Activated naive CD8-positive, alpha-beta T cell treated with anti-CD3 and anti-CD28 coated beads, Interleukin-2, amount 50 U/mL, for 24 hours (primary cell): ENCODE results near the gene PALLD.

Experiments
- ATAC-seq: fragments of 150-1000 bp; cut with Tn5 transposase; one replicate; pipeline ENCODE4 v1.10.0; 2021
- DNase-seq: peaks from one replicate; pipeline ENCODE4 v3.0.0; 2021
- H3K27ac Mint-ChIP-seq: one replicate; pipeline ENCODE4 v1.8.0; 2021; ENCODE audit warnings: mild to moderate bottlenecking, mixed read lengths
- H3K27me3 Mint-ChIP-seq: one replicate; pipeline ENCODE4 v1.8.0; 2021; ENCODE audit warnings: mixed read lengths
- H3K36me3 Mint-ChIP-seq: one replicate; pipeline ENCODE4 v1.8.0; 2021; ENCODE audit warnings: low read depth, mixed read lengths
- H3K4me1 Mint-ChIP-seq: one replicate; pipeline ENCODE4 v1.8.0; 2021; ENCODE audit warnings: mixed read lengths
- H3K4me3 Mint-ChIP-seq: one replicate; pipeline ENCODE4 v1.8.0; 2021; ENCODE audit warnings: mild to moderate bottlenecking, moderate library complexity, mixed read lengths
- H3K9me3 Mint-ChIP-seq: one replicate; pipeline ENCODE4 v1.8.0; 2021; ENCODE audit warnings: mixed read lengths

Gene PALLD

DNA sequence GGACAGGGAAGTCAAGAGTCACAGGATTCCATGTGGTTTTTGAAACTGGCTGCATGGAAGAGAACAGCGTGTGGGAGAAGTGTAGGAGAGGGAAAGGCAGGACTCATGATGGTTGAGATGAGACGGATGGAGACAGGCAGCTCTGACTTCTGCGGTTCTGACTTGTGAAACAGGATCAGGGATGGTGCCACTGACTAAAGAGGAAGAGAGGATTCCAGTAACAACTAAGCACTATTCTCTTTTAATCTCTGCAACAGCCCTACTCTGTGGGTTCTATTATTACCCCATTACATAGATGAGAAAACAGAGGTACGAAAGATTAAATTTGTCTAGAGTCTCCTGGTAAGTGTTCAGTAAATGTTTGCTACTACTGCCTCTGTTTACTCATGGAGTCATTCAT is 356.9 kb downstream of the PALLD start:
- H3K27ac Mint-ChIP-seq, result no peak overlapping the region
- peaks cover 13% of the 10 kb centered on the region for H3K4me1 Mint-ChIP-seq
- ATAC-seq (no peak), DNase-seq (no peak)
- H3K4me3 Mint-ChIP-seq, result no peak overlapping the region
- H3K36me3 Mint-ChIP-seq, result no peaks in the 10 kb centered on the region
- no peaks in the 10 kb centered on the region for H3K9me3 Mint-ChIP-seq
- H3K27me3 Mint-ChIP-seq, result peaks cover 8% of the 10 kb centered on the region

DNA sequence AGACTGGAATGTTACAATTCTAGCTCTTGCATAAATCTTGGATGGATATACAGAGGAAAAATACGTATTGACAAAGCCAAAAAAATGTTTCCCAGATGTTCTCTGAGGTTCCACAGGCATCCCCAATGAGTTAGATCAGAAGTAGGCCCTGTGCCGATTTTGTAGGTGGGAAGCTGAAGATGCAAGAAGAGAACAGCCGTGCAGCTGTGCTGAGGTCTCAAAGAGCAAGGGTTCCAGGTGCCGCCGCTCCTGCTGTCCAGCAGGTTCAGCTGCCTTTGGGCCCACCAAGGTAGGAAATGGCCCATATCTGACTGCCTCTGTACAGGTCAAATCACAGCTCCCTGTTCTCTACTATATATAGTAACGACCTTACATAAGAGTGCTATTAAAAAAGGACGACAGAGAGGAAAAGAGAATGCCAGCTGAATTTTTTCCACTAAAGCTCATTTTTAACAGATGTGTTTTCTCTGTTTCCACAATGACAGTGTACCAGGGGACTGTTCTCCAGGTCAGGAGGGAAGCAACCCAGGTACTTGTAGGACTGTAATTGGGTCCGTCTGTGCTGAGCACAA is 357.6 kb downstream of the PALLD start:
- Mint-ChIP-seq H3K4me1 (peaks cover 8% of the 10 kb centered on the region), H3K27me3 (peaks cover 8% of the 10 kb centered on the region), H3K36me3 (no peaks in the 10 kb centered on the region), H3K9me3 (no peaks in the 10 kb centered on the region), H3K4me3 (no peak overlapping the region), H3K27ac (no peak overlapping the region)
- DNase-seq (no peak), ATAC-seq (no peak)

DNA sequence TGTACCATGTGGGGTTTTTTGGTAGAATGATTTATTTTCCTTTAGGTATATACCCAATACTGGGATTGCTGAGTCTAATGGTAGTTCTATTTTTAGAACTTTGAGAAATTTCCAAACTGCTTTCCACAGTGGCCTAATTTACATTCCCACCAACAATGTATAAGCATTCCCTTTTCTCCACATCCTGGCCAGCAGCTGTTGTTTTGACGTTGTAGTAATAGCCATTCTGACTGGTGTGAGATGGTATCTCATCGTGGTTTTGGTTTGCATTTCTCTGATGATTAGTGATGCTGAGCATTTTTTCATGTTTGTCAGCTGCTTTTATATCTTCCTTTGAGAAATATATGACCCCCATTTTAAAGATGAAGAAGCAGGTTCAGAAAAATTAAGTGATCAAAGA is 359.5 kb downstream of the PALLD start:
- Mint-ChIP-seq H3K4me3 (no peak overlapping the region), H3K4me1 (peaks cover 10% of the 10 kb centered on the region), H3K9me3 (no peaks in the 10 kb centered on the region), H3K27me3 (peaks cover 7% of the 10 kb centered on the region), H3K27ac (no peak overlapping the region), H3K36me3 (no peaks in the 10 kb centered on the region)
- no peak for ATAC-seq
- no peak for DNase-seq

DNA sequence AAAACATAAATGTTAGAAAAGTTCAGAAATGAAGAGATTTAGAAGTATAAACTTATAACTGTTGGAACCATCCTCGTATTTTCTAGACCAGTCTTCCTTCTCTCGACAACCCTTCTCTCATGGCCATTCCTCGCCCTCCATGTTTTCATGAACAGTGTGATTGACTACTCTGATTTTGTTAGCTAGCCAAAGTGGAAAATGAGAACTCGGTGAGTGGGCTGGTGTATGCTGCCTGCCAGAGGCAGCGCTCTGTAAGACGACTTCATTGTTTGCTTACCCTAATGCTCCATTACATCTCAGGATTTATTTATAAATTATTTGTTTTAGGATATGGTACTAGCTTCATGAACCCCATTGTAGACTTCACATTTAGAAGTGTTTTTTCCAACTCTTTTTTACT is 360.2 kb downstream of the PALLD start:
- Mint-ChIP-seq H3K9me3 (no peaks in the 10 kb centered on the region), H3K36me3 (no peaks in the 10 kb centered on the region), H3K27ac (no peak overlapping the region), H3K27me3 (peaks cover 7% of the 10 kb centered on the region), H3K4me1 (peaks cover 10% of the 10 kb centered on the region), H3K4me3 (no peak overlapping the region)
- DNase-seq (no peak), ATAC-seq (no peak)

DNA sequence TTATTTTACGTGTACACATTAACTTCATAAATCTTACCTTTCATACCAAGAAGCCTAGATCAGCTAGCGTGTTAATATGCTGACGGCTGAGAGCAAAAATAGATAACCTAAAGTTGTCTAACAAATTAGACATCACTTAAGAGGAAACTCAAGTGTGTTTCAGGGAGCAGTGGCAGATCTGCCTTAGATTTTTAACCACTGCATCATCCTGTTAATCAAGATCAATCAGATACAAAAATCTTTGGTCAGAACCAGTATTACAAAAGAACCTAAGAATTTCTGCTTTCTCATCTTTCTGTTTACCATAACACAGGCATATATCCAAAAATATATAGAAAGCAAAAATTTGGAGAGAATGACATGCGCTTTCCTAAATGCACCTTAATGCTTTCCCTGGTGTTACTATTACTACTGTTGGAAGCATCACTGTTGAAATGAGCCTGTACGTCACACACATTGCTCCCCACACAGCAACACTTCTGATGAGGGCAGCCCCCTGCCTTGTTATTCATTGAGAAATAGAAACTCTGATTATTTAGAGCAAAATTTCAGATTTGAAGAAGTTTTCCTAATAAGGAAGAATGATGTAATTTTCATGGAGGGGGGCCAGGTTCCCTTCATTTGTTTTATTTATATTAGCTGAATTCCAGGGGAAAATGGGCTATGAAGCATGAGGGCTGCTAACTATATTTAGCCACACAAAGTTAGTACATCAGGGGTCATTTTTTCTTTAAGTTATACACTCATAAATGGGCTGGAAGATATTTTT is 360.9 kb downstream of the PALLD start:
- Mint-ChIP-seq H3K9me3 (no peaks in the 10 kb centered on the region), H3K27ac (no peak overlapping the region), H3K4me3 (no peak overlapping the region), H3K36me3 (no peaks in the 10 kb centered on the region), H3K27me3 (peaks cover 7% of the 10 kb centered on the region), H3K4me1 (peaks cover 10% of the 10 kb centered on the region)
- no peak for DNase-seq
- no peak for ATAC-seq

DNA sequence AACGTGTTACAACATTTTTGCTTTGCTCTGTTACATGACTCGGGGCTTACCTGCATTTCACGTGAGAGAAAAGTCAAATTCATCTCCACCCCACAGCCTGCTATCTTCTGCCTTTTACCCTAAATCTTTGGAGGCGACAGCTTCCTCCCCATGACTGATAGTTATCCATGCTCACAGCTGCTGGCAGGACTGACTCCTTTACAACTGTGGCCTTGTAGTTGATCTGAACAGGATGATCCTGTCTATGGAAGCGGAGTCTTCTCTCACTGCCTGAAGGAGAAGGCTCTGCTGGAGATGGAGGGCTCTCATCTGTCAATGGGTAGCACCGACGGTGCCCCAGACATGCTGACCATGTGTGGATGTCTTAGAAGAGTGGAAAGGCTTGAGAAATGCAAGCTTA is 362.2 kb downstream of the PALLD start:
- Mint-ChIP-seq H3K4me3 (no peak overlapping the region), H3K36me3 (no peaks in the 10 kb centered on the region), H3K9me3 (no peaks in the 10 kb centered on the region), H3K4me1 (peaks cover 1% of the 10 kb centered on the region), H3K27me3 (peaks cover 2% of the 10 kb centered on the region), H3K27ac (no peak overlapping the region)
- ATAC-seq, result no peak
- DNase-seq, result no peak

DNA sequence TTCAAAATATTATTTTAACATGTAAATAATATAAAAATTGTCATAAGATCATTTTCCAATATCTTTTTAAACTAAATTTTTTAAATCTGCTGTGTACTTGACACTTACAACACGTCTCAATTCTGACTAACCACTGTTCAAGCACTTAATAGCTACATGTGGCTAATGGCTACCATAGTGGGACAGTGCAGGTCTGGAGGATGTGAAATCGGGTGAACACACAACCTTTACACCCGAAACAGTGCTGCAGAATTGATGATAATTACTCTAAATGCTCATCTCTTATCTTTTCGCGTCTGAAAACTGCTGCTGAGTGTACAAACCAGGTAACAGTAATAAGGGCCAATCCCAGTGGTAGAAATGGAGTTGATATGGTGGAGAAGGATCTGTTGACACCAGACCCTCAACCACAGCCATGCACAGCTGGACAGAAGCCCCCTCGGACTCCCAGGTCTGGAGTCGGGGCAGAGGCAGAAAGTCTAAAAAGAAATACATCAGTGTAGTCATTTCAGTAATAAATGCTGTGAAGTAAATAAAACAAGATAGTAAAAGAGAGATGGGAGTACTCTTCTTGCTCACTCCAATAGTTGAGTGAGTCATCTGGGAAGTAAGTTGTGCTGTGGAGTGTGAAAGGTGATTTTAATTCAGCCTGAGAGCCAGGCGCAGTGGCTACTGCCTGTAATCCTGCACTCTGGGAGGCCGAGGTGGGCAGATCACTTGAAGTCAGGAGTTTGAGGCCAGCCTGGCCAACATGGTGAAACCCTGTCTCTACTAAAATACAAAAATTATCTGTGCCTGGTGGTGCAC is 363.2 kb downstream of the PALLD start:
- ATAC-seq, result no peak
- Mint-ChIP-seq H3K4me1 (peaks cover 1% of the 10 kb centered on the region), H3K9me3 (no peaks in the 10 kb centered on the region)

DNA sequence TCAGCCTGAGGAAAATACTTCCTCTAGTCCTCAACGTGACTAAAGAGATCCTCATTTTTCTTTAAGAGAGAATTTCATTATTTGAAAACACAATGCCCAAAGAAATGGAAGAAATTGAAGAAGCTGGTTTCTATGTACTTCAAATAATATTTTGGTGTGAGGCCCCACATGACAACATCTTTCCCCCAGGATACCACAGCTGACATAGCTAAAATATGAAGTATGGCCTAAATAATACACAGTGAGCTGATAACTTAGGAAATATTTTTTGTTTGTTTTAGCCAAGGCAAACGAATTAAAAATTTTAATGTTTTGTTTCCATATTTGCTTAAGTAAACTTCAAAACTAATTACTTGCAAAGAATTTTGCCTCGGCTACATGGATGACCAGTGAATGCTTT is 364.0 kb downstream of the PALLD start:
- DNase-seq (no peak), ATAC-seq (no peak)
- H3K27ac Mint-ChIP-seq, result no peak overlapping the region
- no peaks in the 10 kb centered on the region for H3K9me3 Mint-ChIP-seq
- no peaks in the 10 kb centered on the region for H3K36me3 Mint-ChIP-seq
- peaks cover 2% of the 10 kb centered on the region for H3K27me3 Mint-ChIP-seq
- no peak overlapping the region for H3K4me3 Mint-ChIP-seq
- peaks cover 1% of the 10 kb centered on the region for H3K4me1 Mint-ChIP-seq

More for the DNA sequence above, 363.2 kb downstream of the PALLD start:
- no peaks in the 10 kb centered on the region for H3K36me3 Mint-ChIP-seq
- peaks cover 2% of the 10 kb centered on the region for H3K27me3 Mint-ChIP-seq
- no peak overlapping the region for H3K4me3 Mint-ChIP-seq
- no peak for DNase-seq
- no peak overlapping the region for H3K27ac Mint-ChIP-seq

DNA sequence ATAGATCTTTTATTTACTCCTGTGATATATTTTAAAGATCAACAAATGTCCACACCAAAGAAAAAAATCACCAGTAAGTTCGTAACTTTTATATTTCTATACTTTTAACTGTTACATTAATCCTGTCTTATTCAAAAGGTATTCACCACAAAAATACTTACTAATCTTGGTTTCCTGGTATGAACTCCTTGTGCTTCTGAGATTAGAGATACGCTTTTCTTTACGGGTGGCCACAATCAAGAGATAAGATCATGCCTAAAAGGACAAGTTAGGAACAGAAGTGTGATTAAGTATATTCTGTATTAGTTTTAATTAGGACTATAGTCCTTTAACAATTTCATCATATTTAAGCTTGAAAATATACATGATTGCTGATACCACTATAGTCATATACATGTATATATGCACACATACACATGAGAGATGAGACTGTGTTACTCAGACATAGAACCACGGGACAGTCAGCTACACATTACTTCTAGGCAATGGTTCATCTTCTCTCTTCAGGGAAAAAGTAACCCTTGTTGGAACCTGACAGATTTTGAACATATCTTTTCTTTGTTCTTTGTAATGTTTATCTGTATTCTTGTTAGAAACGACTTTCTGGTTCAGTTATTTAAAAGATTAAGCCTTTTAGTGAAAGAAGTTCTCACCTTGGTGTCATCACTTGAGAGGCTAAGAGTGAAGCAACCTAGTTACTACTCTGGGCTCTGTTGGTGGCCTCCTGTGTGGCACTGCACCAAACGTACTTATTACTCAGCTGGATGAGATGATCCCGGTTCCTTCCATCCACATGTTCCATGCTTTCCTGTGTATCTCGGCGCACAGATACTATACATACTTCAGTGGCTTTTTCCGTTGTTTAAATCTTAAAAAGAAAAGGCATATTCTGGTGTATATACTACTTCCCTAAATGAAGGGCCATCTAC is 367.1 kb downstream of the PALLD start:
- no peaks in the 10 kb centered on the region for H3K9me3 Mint-ChIP-seq
- no peak for DNase-seq
- H3K4me3 Mint-ChIP-seq, result no peak overlapping the region
- H3K4me1 Mint-ChIP-seq, result peaks cover 1% of the 10 kb centered on the region
- H3K27ac Mint-ChIP-seq, result no peak overlapping the region
- no peak for ATAC-seq
- no peaks in the 10 kb centered on the region for H3K36me3 Mint-ChIP-seq
- no peaks in the 10 kb centered on the region for H3K27me3 Mint-ChIP-seq

DNA sequence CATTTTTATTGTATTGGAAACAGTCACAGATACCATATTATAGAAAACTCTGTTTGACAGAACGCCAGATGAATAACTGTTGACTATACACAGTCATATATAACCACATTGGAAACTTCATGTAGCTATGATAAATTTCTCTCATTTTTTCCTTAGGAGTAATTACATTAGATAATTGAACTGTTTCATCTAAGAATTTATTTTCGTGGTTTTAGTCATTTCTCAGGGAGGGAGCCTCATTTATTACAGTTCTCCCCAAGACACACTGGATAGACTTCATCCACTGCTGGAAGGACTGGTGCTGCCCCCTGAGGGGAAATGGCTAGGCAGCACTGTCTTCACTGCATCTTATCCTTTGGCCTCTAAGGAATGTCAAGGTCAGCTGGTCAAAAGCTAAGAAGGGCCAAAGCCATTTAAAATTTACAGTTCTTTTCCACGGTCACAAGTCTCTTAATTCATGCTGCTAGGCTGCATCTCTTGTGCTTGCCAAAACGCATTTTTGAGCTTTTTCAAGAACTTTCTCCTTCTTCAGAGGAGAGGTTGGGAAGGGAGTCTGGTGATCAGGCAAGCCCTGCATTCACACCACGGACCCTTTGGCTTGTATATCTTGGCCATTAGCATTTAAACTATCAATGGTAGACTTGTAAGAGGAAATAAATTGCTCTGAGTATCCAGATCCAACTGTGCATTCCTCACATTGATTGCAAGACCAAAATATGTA is 368.1 kb downstream of the PALLD start:
- Mint-ChIP-seq H3K4me3 (no peak overlapping the region), H3K36me3 (no peaks in the 10 kb centered on the region), H3K27ac (no peak overlapping the region), H3K4me1 (peaks cover 1% of the 10 kb centered on the region), H3K9me3 (no peaks in the 10 kb centered on the region), H3K27me3 (no peaks in the 10 kb centered on the region)
- ATAC-seq, result no peak
- DNase-seq, result no peak

DNA sequence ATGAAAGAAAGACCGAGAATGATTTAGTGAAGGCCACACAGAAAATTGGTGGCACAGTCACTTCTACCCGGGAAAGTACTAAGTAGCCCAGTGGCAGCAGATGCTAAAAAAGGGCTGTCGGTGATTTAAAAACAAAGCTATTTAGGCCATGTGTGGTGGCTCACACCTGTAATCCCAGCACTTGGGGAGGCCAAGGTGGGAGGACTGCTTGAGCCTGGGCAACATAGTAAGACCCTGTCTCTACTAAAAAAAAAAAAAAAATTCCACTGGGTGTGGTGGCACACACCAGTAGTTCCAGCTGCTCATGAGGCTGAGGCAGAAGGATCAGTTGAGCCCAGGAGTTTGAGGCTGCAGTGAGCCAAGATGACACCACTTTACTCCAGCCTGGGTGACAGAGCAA is 369.0 kb downstream of the PALLD start:
- DNase-seq (no peak), ATAC-seq (no peak)
- no peak overlapping the region for H3K27ac Mint-ChIP-seq
- no peak overlapping the region for H3K4me3 Mint-ChIP-seq
- no peaks in the 10 kb centered on the region for H3K9me3 Mint-ChIP-seq
- H3K36me3 Mint-ChIP-seq, result no peaks in the 10 kb centered on the region
- H3K27me3 Mint-ChIP-seq, result no peaks in the 10 kb centered on the region
- H3K4me1 Mint-ChIP-seq, result no peaks in the 10 kb centered on the region

DNA sequence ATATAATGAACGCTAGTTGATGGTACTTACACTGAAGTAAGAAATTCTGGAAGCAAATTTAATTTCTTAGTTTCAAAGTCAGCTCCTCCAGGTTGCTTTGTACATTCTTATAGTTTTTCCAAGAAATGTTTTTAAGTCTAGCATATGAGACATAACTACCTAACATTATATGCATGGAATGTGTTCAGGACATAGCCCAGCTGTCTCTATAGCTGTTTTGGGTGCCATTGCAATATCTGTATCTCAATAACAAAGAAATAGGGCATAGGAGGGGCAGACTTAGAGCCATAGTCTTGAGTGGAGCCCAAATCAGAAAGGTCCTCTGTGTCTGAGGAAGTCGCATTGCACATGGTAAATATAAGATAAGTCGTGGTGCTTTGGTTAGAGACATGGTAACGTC is 369.8 kb downstream of the PALLD start:
- H3K9me3 Mint-ChIP-seq, result no peaks in the 10 kb centered on the region
- no peak overlapping the region for H3K4me3 Mint-ChIP-seq
- no peaks in the 10 kb centered on the region for H3K4me1 Mint-ChIP-seq
- H3K36me3 Mint-ChIP-seq, result no peaks in the 10 kb centered on the region
- DNase-seq, result no peak
- H3K27me3 Mint-ChIP-seq, result no peaks in the 10 kb centered on the region
- ATAC-seq, result no peak
- H3K27ac Mint-ChIP-seq, result no peak overlapping the region

DNA sequence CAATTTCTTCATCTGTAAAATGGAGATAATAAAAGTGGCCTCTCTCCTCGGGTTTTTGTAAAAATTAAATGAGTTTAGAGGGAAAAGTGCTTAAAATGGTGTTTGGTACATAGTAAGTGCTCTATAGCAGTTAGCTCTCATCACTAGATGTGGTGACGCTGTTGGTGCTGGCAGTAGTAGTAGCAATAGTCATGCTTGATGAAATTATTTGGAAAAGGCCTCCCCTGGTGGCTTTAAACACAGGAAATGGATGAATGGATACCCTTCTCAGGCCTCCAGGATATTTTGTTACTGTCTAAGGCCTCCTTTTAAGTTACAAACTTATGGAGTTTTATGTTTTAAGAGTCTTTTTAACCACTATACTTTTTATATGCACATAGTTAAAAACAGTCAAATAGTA is 370.3 kb downstream of the PALLD start:
- H3K36me3 Mint-ChIP-seq, result no peaks in the 10 kb centered on the region
- no peaks in the 10 kb centered on the region for H3K9me3 Mint-ChIP-seq
- H3K27me3 Mint-ChIP-seq, result no peaks in the 10 kb centered on the region
- DNase-seq, result no peak
- no peak overlapping the region for H3K27ac Mint-ChIP-seq
- H3K4me3 Mint-ChIP-seq, result no peak overlapping the region
- no peak for ATAC-seq
- no peaks in the 10 kb centered on the region for H3K4me1 Mint-ChIP-seq
